HG03159 (cell line): Measurements from ENCODE around the gene FAM117B.
"Not testable (repeated sequence)": the region's sequence is repeated elsewhere in the genome, so short reads cannot be mapped to it uniquely, and the experiment has no call there.

Source experiments
- ATAC-seq: cut with Tn5 transposase; IDR thresholded peaks from one replicate; pipeline ENCODE4 v1.9.1; 2021; ENCODE audit warnings: mild to moderate bottlenecking, moderate library complexity; ENCODE audit not compliant: unreplicated experiment

FAM117B gene

DNA sequence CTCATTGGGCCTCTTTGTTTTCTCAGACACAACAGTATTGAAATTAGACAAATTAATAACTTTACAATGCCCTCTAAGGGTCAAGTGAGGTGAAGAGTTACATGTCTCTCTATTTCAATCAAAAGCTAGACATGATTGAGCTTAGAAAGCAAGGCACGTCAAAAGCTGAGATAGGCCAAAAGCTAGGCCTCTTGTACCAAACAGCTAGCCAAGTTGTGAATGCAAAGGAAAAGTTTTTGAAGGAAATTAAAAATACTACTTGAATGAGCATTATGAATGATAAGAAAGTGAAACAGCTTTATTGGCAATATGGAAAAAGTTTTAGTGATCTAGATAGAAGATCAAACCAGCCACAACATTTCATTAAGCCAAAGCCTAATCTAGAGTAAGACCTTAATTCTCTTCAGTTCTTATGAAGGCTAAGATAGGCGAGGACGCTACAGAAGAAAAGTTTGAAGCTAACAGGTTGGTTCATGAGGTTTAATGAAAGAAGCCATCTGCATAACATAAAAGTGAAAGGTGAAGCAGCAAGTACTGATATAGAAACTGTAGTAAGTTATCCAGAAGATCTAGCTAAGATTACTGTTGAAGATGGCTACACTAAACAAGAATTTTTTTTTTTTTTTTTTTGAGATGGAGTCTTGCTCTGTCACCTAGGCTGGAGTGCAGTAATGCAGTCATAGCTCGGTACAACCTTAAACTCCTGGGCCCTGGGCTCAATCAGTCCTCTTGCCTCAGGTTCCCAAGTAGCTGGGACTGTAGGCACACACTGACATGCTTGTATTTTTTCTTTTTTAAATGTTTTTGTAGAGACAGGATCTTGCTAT is 65.5 kb downstream of the FAM117B start:
- no peak for ATAC-seq

DNA sequence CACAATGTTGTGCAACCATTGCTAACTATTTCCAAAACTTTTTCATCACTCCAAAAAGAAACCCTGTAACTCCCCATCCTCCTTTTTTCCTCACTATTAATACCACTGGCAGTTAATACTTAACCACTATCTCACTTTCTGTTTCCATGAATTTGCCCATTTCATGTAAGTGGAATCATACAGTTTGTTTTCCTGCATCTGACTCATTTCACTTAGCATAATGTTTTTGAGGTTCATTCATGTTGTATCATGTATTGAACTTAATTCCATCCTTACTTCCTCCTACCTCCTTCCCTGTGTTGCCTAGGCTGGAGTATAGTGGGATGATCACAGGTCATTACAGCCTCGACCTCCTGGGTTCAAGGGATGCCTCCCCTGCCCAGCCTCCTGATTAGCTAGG is 68.3 kb downstream of the FAM117B start:
- ATAC-seq = no peak

GRCh38 chr2:202704248-202704647 is 69.5 kb downstream of the FAM117B start:
- ATAC-seq = no peak

DNA sequence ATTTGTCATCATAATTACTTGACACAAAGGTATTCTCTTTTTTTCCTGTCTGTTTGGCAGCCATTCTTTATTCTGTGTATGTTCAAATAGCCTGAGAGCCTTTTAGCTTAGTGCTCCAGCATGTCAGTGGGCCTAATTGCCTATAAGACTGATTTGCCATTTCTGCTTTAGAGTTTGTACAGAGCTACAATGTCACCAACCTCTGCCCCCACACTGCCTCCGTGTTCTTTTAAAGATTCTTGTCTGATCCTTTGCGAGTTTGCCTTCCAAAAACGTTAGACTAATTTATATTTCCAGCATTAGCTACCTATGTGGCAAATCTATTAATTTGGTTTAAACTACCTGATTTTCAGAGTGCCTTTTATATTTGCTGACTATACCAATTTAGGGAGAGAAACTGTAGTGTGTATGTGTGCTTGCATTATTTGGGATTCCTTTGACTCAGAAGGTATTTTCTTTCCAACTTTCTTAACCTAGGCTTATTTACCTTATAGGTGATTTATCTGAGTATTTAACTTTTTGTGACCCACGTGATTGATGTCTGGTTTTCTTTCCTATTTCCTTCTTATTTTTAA is 70.8 kb downstream of the FAM117B start:
- ATAC-seq = no peak

- ATAC-seq = not testable (repeated sequence)
Observed at GRCh38 chr2:202714971-202715935, 80.5 kb downstream of the FAM117B start.

- no peak for ATAC-seq
Observed at GRCh38 chr2:202716114-202716718, 81.4 kb downstream of the FAM117B start.

- ATAC-seq = no peak
Observed at GRCh38 chr2:202716953-202717597, 82.3 kb downstream of the FAM117B start.

DNA sequence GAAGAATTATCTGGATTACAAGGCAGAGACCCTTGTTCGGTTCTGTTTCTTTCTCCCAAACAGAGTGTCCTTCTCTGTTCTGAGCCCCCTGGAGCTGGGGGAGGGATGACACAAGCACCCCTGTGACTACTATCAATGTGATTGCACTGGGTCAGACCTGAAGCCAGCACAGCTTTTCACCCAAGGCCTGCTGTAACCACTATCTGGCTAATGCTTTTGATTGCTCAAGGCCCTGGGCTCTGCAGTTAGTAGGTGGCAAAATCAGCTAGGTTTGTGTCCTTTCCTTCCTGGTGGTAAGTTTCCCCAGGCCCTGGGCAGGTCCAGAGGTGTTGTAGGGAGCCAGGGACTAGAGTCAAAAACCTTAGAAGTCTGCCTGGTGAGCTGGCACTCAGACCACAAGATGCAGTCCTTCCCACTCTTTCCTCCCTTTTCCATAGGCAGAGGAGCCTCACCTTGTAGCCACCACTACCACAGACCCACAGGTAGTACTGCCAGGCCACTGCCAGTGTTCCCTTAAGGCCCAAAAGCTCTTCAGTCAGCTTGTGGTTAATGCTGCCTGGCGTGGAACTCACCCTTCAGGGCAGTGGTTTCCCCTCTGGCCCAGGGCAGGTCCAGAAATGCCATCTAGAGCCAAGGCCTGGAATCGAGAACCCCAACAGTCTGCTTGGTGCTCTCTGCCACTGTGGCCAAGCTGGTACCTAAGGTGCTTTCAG is 83.0 kb downstream of the FAM117B start:
- no peak for ATAC-seq

DNA sequence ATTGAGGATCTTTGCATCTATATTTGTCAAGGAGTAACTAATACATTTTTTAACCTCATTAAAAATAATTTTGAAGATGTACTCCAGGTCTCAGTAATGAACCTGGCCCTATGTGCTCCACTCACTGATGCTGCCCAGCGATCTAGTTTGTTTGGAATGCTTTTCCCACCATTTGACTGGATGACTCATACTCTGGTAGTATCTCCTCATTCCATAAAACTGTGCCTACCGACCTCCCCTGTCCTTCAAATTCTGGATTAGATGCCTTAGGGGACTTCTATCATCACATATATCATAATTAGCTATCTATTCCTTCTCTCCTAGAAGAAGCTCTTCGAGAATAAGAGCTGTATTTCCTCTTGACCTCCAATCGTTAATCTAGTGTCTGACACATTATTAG is 83.8 kb downstream of the FAM117B start:
- no peak for ATAC-seq

DNA sequence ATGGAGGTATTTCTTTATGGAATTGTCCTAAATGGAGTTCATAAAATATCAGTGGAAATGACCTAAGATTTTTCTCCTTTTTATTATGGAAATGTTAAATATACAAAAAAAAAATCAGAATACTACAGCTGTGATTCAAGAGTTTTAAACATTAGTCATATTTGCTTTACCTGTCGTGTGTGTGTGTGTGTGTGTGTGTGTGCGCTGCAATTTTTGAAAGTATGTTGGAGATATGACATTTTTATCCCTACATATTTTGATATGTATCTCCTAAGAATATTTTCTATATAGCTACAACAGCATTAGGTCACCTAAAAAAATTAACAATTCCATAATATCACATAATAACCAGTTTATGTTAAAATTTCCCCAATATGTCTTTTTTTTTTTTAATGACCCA is 85.5 kb downstream of the FAM117B start:
- no peak for ATAC-seq

- ATAC-seq = no peak
Observed at GRCh38 chr2:202721621-202722020, 86.9 kb downstream of the FAM117B start.

DNA sequence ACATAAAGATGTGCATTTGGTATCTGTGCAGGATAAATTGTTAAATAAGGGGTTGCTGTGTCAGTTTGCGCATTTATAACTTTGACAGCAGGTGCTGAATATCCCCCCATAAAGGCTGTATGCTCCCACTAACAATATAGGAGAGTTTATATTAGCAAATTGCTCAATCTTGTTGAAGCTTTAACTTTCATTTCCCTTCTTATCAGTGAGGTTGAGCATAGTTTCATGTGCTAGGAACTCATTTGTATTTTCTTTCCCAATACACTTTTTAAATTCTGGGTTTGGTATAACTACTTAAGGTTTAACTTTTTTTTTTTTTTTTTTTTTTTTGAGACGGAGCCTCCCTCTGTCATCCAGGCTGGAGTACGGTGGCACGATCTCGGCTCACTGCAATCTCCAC is 89.0 kb downstream of the FAM117B start:
- ATAC-seq = no peak

DNA sequence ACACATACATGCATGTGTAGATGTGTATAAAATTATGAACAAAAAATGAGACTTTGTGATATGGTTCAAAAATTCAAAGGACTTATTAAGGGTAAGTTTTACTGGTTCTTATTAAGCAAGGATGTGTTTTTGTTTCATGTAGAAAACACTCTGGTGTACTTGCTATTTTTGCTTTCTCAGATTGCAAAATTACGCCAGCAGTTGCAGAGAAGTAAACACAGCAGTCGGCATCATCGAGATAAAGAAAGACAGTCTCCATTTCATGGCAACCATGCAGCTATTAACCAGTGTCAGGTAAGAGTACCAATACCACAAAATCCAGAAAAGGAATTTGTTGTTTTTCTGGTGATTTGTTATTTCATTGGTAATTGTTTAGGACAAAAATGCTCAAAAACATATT is 91.3 kb downstream of the FAM117B start:
- ATAC-seq = no peak

DNA sequence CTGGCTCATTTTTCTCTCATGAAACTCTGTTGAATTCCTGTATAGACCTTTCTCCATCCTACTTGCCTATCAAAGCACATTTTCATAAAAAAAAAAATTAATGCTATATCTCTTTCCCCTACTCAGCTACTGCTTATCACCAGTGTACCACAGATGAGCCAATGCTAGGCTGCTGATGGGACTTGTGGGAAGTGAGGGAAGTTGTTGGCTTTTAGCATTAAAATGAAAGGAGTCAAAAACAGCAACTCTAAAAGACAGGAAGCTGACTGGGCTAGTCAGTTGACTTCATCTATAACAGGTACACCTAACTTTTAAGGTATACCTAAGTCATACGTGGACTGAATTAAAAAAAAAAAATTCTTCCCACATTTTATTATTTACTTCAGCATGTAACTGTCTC is 102.1 kb downstream of the FAM117B start:
- ATAC-seq = no peak

DNA sequence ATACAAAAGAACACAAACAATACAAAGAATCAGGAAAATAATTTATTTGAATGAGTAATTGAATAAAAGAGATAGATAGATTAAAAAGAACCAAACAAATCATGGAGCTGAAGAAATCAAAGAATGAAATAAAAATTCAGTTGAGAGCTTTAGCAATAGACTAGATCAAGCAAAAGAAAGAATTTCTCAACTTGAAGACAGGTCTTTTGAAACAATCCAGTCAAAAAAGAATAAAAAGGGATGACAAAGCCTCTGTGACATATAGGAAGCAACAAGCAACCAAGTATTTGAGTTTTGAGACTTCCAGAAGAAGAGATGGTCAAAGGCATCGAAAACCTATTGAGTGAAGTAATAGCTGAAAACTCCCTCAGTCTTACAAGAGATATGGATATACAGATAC is 108.8 kb downstream of the FAM117B start:
- no peak for ATAC-seq

- ATAC-seq = no peak
Observed at GRCh38 chr2:202749477-202749876, 114.7 kb downstream of the FAM117B start.

DNA sequence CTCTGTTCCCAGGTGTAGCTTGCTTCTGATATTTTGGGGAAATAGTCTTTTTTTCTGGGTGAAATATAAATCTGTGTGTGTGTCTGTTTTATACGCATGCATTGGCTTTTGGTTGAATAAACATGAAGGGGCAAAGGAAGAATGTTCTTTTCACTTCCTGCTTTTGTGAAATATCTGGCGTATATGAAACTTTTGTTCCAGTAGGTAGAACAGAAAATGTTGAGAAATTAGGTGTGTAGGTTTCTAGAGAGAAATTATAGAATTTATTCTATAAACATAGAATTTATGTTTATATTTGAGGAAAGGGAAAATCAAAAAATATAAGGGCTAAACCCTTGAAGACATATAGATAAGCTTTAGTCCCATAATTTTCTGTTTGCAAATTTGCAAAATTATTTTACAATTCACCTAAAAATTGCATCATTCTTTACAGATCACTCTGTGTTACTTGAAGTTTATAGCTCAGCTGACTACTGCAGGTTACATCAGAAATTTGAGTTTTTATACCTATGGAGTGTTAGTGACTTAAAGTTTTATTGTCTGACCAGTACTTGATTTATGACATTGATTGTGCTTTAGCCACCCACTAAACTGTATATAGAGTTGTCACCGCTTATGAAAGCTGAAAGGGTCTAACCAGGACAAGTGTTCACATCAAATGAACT is 116.1 kb downstream of the FAM117B start:
- no peak for ATAC-seq

DNA sequence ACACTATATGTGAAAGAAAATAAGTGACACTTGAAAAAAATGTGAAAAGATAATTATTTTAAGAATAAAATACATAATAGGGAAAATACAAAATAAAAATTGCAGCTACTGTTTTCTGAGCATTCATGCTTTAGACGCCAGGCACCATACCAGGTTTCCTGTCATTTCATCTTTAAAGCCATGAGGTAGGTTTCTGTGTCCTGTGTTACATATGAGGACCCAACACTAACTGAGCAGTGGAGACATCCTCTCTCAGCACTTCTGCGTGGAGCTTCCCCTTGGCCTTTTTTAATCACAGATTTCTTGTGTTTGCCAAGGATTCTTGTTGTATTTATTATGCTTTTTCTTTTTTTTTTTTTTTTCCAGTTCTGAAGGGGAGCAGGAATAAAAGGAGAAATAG is 117.3 kb downstream of the FAM117B start:
- ATAC-seq = no peak

DNA sequence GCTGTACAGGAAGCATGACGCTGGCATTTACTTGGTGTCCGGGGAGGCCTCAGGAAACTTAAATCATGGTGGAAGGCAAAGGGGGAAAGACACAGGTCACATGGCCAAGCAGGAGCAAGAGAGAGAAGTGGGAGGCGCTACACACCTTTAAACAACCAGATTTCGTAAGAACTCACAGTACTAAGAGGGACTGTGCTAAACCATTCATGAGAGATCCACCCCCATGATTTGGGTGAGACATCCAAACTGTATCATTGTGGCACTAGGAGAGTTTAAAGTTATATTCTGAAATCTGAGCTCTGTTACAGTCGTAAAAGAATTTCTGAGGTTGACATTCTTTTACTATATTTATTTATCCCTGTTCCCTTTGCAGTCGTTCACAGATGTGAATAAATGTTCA is 120.2 kb downstream of the FAM117B start:
- no peak for ATAC-seq
